Measurements from ENCODE around the gene TCEANC2.

TCEANC2 gene

DNA sequence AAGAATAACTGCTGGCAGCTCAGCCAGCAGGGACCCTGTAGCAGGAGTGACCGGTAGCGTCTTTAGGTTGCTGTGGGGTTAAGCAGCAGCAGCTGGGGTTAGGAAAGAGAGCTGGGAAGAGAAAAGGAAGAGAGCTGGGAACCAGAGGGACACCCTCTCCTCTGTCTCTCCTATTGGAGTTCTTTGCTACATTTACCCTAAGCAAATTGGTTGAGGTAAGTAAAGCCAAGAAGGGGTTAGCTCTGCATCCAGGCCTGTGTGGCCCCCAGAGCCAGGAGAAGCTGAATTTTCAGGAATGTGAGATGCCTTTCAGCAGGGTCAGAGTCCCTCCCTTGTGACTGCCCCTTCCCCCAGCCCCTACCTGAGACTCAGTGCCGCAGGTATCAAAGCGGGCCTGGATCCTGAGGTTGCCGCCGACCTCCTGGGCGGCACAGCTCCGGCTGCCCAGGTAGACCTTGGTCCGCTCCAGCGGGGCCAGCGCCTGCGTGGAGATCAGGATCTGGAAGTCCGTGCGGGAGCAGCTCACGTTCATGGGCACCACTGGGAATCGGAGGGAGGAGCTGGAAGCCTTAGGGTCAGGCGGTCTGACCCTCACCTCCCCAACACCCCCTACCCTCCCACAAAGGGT lies 83.0 kb downstream of the TCEANC2 start:
- no peak for DNase-seq (ENCODE audit: low read depth)

DNA sequence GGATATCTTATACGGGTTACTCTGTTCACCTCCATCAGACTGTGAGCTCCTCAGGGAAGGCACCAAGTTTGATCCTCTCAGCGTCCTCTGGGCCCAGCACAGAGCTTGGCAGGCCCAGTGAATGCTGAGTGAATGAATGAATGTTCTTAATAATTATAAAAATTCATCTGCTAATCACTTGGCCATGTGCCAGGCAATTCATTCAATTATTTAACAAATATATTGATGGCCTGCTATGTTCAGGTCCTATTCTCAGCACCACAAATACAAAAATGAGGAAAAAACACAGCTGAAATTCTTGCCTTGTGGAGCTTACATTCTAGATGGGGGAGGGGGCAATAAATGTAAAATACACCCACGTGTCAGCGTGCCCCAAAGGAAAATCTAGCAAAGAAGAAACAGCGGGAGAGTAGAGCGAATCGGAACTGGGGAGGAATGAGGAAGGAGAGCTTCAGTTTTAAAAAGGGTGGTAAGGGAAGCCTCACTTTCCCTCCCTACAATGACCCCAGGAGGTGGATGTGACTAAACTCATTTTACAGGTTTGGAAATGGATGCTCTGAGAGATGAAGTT lies 83.6 kb downstream of the TCEANC2 start:
- DNase-seq (ENCODE audit: low read depth): no peak

DNA sequence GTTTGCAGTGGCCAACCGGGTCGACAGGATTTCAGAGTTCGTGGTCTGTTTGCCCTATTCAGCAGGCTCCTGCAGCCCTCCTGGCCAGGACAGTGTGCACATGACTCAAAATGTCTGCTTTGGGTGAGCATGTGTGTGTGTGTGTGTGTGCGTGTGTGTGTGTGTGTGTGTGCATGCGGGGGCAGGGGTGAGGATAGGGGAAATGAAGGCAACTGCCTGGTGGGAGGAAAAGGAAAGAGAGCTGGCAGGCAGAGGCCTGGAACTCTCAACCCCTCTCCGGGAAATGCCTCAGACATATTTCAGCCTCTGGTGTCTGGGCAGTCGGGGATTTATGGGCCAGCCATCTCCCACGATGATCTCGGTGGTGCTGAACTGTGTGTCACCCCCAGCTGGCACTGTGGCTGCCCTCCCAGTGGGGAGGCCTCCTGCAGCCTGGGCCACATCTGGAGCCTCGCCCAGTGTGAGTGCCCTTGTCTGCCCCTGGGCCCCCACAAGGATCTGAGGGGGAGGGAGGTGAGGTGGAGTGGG lies 84.2 kb downstream of the TCEANC2 start:
- DNase-seq (ENCODE audit: low read depth): no peak

DNA sequence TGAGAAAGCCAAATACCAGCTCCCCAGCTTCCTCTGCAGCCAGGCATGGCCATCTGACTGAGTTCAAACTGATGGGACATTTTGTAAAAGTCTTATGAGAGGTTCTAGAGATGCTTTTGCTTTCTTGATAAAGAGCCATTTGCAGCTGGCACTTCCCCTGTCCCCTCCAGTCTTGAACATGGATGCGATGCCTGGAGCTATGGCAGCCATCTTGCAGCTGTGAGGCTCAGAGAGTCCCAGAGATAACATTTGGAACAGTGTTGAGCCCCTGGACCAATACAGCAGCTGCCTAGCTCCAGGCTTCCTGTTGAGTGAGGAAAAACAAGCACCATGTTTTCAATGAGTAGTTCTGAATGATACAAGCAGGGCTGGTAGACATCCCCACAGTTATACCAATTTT lies 85.6 kb downstream of the TCEANC2 start:
- DNase-seq (ENCODE audit: low read depth): no peak

DNA sequence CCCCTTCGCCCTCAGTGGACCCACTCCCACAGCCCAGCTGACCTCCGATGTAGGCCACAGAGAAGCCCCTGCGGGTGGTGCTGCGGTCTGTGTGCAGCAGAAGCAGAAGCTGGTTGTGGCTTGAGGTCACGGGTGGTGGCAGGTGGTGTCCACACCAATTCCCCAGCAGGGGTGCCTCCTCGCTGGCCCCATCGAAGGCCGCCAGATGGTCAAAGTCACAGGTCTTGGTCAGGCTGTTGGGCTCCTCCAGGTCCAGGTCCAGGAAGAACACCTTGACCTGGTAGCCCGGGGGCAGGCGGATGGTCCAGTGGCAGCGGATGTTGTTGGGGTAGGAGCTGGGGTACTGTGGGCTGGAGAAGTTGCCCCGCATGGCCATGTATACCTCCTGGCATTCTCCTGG lies 86.3 kb downstream of the TCEANC2 start:
- DNase-seq (ENCODE audit: low read depth): no peak

DNA sequence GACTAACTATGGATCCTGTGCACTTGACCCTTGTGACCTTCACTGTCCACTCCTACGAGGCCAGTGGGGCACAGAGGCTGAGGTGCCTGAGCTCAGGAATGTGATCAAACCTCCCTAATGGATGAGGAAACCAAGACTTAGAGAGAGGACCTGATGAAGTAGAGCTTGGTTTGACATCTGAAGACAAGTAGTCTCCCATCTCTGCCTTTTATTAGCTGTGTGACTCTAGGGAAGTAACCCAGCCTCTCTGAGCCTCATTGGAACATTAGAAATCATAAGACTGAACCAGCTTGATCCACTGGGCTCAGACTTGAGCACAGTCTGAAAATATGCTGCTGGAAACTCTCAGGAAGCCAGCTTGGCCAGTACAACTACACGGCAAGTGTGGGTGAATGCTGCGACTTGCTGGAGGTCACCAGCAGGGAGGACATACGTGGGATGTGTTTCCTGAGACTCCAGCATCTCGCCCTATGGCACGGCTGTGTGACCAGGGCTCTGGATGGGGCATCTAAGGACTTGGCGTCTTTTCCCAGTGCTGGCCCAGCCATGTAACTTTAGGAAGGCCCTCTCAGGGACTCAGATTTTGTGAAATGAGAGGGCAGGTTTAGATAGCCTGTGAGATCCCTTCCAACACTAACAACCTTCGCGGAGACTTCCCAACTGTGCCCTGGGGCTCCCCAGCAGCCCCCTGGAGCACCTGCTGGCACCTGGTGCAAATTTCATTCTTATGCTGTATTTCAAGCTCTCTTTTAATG lies 88.9 kb downstream of the TCEANC2 start:
- no peak for DNase-seq (ENCODE audit: low read depth)

DNA sequence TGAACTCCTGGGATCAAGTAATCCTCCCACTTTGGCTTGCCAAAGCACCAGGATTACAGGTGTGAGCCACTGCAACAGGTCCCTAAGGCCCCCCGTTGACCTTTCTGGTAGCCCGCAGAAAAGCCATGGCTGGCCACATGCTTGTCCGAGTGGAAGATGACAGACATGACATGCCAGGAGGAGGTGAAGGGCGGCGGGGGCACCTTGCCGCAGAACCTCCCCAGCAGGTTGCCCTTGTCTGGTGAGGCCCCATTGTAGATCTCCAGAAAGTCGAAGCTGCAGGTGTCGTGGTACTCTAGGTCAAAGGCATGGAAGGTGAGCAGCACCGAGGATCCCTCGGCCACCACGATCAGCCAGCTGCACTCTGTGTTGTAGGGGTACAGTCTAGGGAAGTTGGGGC lies 91.0 kb downstream of the TCEANC2 start:
- no peak for DNase-seq (ENCODE audit: low read depth)

DNA sequence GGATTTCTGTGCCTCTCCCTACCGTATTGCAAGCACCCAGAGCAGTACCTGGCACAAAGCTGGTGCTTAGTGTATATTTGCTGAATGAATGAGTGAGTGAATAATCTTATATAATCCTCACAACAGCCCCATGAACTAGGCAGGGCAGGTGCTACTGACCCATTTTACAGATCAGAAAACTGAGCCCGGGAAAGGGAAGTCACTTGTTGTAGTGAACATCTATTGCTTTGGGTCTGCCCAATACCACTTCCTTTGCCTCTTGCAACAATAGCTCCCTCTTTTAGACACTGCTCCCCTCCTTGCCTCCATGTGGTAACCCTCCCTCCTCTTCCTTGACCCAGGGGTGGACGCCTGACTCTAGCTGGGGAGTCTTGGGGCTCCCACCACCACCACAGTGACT lies 96.3 kb downstream of the TCEANC2 start:
- DNase-seq (ENCODE audit: low read depth): no peak

DNA sequence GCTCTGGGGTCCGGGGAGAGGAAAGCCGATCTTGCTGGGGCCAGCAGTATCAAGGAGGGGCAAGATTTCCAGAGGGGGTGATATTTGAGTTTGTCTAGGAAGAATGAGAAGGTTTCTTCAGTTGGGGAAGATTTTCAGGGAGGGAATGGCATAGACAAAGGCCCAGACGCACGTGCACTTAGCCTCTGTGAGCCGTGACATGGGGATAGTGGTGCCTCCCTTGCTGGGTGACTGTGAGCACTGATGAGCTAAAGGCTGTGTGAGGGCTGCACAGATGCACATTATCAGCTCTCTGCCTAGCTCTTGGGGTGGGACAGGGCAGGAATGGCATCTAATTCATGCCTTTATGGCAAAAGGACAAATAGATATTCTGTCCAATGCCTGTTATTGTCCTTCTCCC lies 97.6 kb downstream of the TCEANC2 start:
- DNase-seq (ENCODE audit: low read depth): no peak

DNA sequence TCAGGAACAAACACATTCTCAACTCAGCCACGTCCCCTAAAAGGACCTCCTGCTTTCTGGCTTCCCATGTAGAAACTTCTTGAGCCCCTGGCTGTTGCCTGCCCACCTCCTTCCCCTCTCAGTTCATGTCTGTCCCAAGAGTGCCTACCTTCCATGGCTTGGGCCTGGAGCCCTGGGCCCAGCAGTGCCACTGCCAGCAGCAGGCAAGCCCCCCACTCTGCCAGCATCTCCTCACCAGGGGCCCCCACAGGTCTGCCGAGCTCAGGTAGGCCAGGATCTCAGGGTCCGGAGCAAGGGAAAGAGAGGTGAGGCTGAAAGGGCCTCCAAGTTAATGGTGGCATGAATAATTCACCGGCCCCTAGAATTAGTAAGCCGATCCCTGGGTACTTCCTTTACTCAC lies 99.3 kb downstream of the TCEANC2 start, which contains the start of gene CDCP2:
TSS of gene CDCP2 (minus strand) at position 305 of the 400 bp plus-strand sequence. CDS start at position 227, 78 bp downstream.
- DNase-seq (ENCODE audit: low read depth): no peak

DNA sequence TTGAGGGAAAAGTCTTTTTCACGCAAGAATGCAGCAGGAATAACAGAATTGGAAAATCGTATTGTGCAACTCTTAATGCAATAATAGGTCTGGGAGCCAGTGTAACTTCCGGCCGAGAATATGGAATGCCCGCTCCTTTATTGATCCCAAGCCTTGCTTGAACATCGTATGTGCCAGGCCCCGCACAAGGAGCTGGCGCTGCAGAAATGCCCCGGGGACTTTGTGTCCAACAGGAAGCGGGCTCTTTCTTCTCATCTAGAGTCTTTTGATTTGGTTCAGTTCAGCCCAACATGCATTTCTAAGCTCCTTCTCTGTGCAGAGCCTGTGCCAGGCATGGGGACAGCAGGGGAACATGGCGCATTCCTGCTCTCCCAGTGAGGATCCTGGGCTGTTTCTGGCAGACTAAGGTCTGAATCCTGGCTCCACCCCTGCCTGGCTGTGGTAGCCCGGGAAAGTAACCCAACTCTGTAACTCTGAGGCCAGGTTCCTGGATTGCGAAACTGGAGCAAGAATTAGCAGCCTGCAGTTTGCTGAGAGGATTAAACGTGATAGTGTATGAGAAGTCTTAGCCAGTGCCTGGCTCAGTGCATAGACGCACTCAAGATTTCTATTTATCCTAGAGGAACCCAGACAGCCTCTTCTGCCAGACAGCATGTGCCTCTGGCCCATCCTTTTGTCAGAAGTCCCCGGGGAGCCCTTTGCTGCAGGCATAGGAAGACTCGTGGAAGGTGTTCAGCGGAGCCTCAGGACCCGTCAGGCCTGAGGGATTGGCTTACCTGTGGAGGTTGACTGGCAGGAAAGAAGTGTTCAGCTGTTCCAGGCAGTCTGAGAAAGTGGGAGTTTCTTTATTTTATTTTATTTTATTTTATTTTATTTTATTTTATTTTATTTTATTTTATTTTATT lies 100.4 kb downstream of the TCEANC2 start:
- DNase-seq (ENCODE audit: low read depth): no peak
